Endothelial cell of umbilical vein (primary cell): ENCODE data around the gene DDIT3. TPM values are rescaled to one million over a fixed set of nuclear protein-coding genes. Genes with fewer than 3 reads are reported as not detected.

Experiments
- BruUV-seq: library from RNA; stranded (reverse); fragments of 400-500 nt; replicated peaks from 2 replicates; lab custom pipeline; 2021; lab: Mats Ljungman, UMichigan
- CTCF ChIA-PET: fragments of 300-600, 350-600 bp; sonication (Branson Sonifier 250); formaldehyde crosslinking; loops from one replicate; lab custom pipeline; 2021; ENCODE audit warnings: antibody characterized with exemption, inconsistent platforms; lab: Charles Lee
- POLR2A ChIA-PET: fragments of 300-600, 350-600 bp; sonication (Branson Sonifier 250); formaldehyde crosslinking; loops from one replicate; lab custom pipeline; 2021; ENCODE audit warnings: antibody characterized with exemption, inconsistent platforms; lab: Charles Lee
- DNase-seq: peaks from one replicate; pipeline ENCODE4 v3.0.0-alpha.2; 2011; ENCODE audit warnings: low read depth, low spot score
- FAIRE-seq: peaks from 2 replicates; lab custom pipeline; 2011; peaks lifted over from hg19 to GRCh38; lab: Jason Lieb, UNC
- H2AFZ ChIP-seq: 2 replicates; pipeline ENCODE4 v1.6.0; 2012; ENCODE audit warnings: low read depth, low read length, control low read depth, inconsistent platforms
- H3K27ac ChIP-seq: 2 replicates; pipeline ENCODE4 v1.5.1; 2011; ENCODE audit warnings: low read depth, mild to moderate bottlenecking, control low read depth, low read length, moderate library complexity; ENCODE audit not compliant: insufficient read depth
- H3K27me3 ChIP-seq, 2 experiments: 2 replicates each; pipeline versions ENCODE4 v1.6.0 to v1.6.1; 2011; ENCODE audit warnings: low read length in 2 of 2, mixed read lengths in 1 of 2; ENCODE audit not compliant: control insufficient read depth in 2 of 2, insufficient read depth in 2 of 2
- H3K36me3 ChIP-seq, 2 experiments: 2 replicates in 1 of 2; 3 replicates in 1 of 2; pipeline ENCODE4 v1.5.1; 2011; ENCODE audit warnings: low read length in 2 of 2, mild to moderate bottlenecking in 1 of 2, moderate library complexity in 1 of 2; ENCODE audit not compliant: control insufficient read depth in 2 of 2, insufficient read depth in 2 of 2; ENCODE audit errors: extremely low read depth in 1 of 2
- H3K4me1 ChIP-seq: 3 replicates; pipeline ENCODE4 v1.5.1; 2011; ENCODE audit warnings: mild to moderate bottlenecking, low read length; ENCODE audit not compliant: control insufficient read depth, insufficient read depth; ENCODE audit errors: extremely low read depth
- H3K4me2 ChIP-seq: 2 replicates; pipeline ENCODE4 v1.6.1; 2011; ENCODE audit warnings: low read length, control low read depth, mixed read lengths; ENCODE audit not compliant: insufficient read depth
- H3K4me3 ChIP-seq, 3 experiments: fragments of 200-600 bp in 1 of 3; sonication (generic), shearing (Covaris generic) in 1 of 3; replicated peaks in 1 of 3; 2 replicates each; pipeline ENCODE4 v1.5.1; 2011 to 2016; ENCODE audit warnings: control low read depth in 3 of 3, low read length in 3 of 3, mild to moderate bottlenecking in 2 of 3, inconsistent platforms in 1 of 3, low read depth in 1 of 3, moderate library complexity in 1 of 3; ENCODE audit not compliant: insufficient read depth in 1 of 3
- H3K79me2 ChIP-seq: 2 replicates; pipeline ENCODE4 v1.6.0; 2012; ENCODE audit warnings: low read length, inconsistent platforms; ENCODE audit not compliant: control insufficient read depth, insufficient read depth
- H3K9ac ChIP-seq: replicated peaks from 2 replicates; pipeline ENCODE3; 2011; ENCODE audit warnings: low read length, control low read depth; ENCODE audit not compliant: insufficient read depth; ENCODE audit errors: extremely low read depth
- H3K9me1 ChIP-seq: replicated peaks from 3 replicates; pipeline ENCODE4 v1.6.0; 2011; ENCODE audit warnings: mild to moderate bottlenecking, low read length; ENCODE audit not compliant: control insufficient read depth, insufficient read depth; ENCODE audit errors: extremely low read depth
- H3K9me3 ChIP-seq: replicated peaks from 2 replicates; pipeline ENCODE4 v1.5.1; 2012; ENCODE audit warnings: low read length, inconsistent platforms; ENCODE audit not compliant: control insufficient read depth, insufficient read depth
- H4K20me1 ChIP-seq: replicated peaks from 2 replicates; pipeline ENCODE3; 2011; ENCODE audit warnings: mild to moderate bottlenecking, low read length; ENCODE audit not compliant: control insufficient read depth, insufficient read depth; ENCODE audit errors: extremely low read depth
- CTCF ChIP-seq, 2 donors: IDR thresholded peaks; 1 replicate in 1 of 2; 2 replicates in 1 of 2; pipeline ENCODE4 v1.5.1; 2011; ENCODE audit warnings: low read length in 2 of 2, mild to moderate bottlenecking in 2 of 2, moderate library complexity in 2 of 2, control low read depth in 1 of 2, inconsistent platforms in 1 of 2, low read depth in 1 of 2; ENCODE audit not compliant: insufficient read depth in 1 of 2; ENCODE audit errors: extremely low read depth in 1 of 2
- EZH2 ChIP-seq: IDR thresholded peaks from 2 replicates; pipeline ENCODE4 v1.6.1; 2012; ENCODE audit warnings: borderline replicate concordance, low read depth, mild to moderate bottlenecking, moderate library complexity, low read length, inconsistent platforms; ENCODE audit not compliant: severe bottlenecking
- FOS ChIP-seq: IDR thresholded peaks from 2 replicates; pipeline ENCODE4 v1.6.1; 2011; ENCODE audit warnings: mild to moderate bottlenecking, low read length, moderate library complexity, borderline replicate concordance; ENCODE audit not compliant: insufficient read depth
- GATA2 ChIP-seq: IDR thresholded peaks from 2 replicates; pipeline ENCODE4 v1.7.0; 2011; ENCODE audit warnings: low read depth, mild to moderate bottlenecking, moderate library complexity, mixed read lengths, low read length; ENCODE audit not compliant: insufficient read length, insufficient read depth
- JUN ChIP-seq: IDR thresholded peaks from 2 replicates; pipeline ENCODE4 v1.6.1; 2011; ENCODE audit warnings: borderline replicate concordance, low read depth; ENCODE audit not compliant: insufficient read length, insufficient read depth
- MYC ChIP-seq: IDR thresholded peaks from one replicate; pipeline ENCODE4 v1.6.1; 2011; ENCODE audit warnings: mild to moderate bottlenecking, low read depth, low read length
- POLR2A ChIP-seq: IDR thresholded peaks from 2 replicates; pipeline ENCODE4 v1.6.1; 2012; ENCODE audit warnings: low read depth, mild to moderate bottlenecking, control low read depth, low read length
- POLR2AphosphoS5 ChIP-seq: IDR thresholded peaks from 2 replicates; pipeline ENCODE4 v1.6.1; 2012; ENCODE audit warnings: low read depth, mild to moderate bottlenecking, control low read depth, low read length, moderate library complexity; ENCODE audit not compliant: insufficient read depth
- dilution Hi-C: fragments of 300-500 bp; cut with MboI; formaldehyde crosslinking; loops from one replicate; pipeline ENCODE4 v1.15.0; 2019; ENCODE audit warnings: low sequenced_read_pairs; ENCODE audit not compliant: extremely low pct_ligation_motif_present
- intact Hi-C: fragments of 100-400 bp; cut with micrococcal nuclease; formaldehyde crosslinking; loops from one replicate; pipeline ENCODE4 v1.10.0; 2022
- polyA plus RNA-seq, 4 experiments: library from polyadenylated mRNA; depleted of rRNA in 3 of 4; stranded (reverse) in 3 of 4; unstranded in 1 of 4; fragments of >200 nt; gene quantifications; 2 replicates each; pipeline versions ENCODE4 v1.2.1 to v1.2.3, GENCODE V29; 2011 to 2012; ENCODE audit warnings: missing spikeins in 1 of 4
- total RNA-seq: library from RNA; stranded (reverse); gene quantifications from 2 replicates; pipeline ENCODE4 v1.2.3, GENCODE V29; 2021
- TF ChIP-seq, protein P1 (sequence below): IDR thresholded peaks from 2 replicates; pipeline ENCODE4 v1.6.1; 2011; ENCODE audit not compliant: insufficient read depth, insufficient read length

DDIT3 gene
- total and polyA plus RNA-seq, 2 donors (not counting 3 experiments of a cell fraction or from before 2014, with no cell fraction given), result 13.7 to 22.0 TPM

GRCh38 chr12:57513266-57513665, 7.0 kb downstream of the DDIT3 start:
- Histone ChIP-seq H3K4me1 (peaks cover 14% of the 10 kb centered on the region), H3K4me3 (no peak overlapping the region), H4K20me1 (no peaks in the 10 kb centered on the region), H3K9ac (no peak overlapping the region), H3K27me3 (no peaks in the 10 kb centered on the region), H3K79me2 (peaks cover 4% of the 10 kb centered on the region), H3K36me3 (peaks cover 38 to 49% of the 10 kb centered on the region in 2 experiments), H3K9me3 (no peaks in the 10 kb centered on the region), H3K4me2 (no peak overlapping the region), H2AFZ (no peak overlapping the region), H3K9me1 (no peaks in the 10 kb centered on the region), H3K27ac (no peak overlapping the region)
- TF ChIP-seq FOS, result no peak
- TF ChIP-seq, protein P1, sequence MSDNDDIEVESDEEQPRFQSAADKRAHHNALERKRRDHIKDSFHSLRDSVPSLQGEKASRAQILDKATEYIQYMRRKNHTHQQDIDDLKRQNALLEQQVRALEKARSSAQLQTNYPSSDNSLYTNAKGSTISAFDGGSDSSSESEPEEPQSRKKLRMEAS, result no peak
- no peak for TF ChIP-seq JUN
- no peak for TF ChIP-seq POLR2AphosphoS5
- TF ChIP-seq CTCF (IDR thresholded peaks at IDR 0.05; ENCODE audit: extremely low read depth in 1 of 2, insufficient read depth in 1 of 2, low read depth in 1 of 2, low read length in 2 of 2), result no peak
- no peak for TF ChIP-seq POLR2A
- TF ChIP-seq MYC, result no peak
- TF ChIP-seq GATA2, result no peak
- no peak for TF ChIP-seq EZH2
- FAIRE-seq, result no peak
- dilution Hi-C loops (no loop called here), intact Hi-C loops (no loop called here)
- no TSS peak for BruUV-seq
- no peak for DNase-seq
- ChIA-PET CTCF (interaction anchor here (1.5 kb wide), 1 partner anchor 10 kb away, joined by 4 read pairs; no protein-coding TSS in a partner anchor), POLR2A (no interaction called here)
